GM12873 (cell line): ENCODE data around the gene ZNF8.

Source experiments
- CTCF ChIP-seq: IDR thresholded peaks from 2 replicates; pipeline ENCODE4 v1.5.1; 2012; ENCODE audit warnings: low read depth, mild to moderate bottlenecking, moderate library complexity, low read length, control low read depth; ENCODE audit not compliant: insufficient read depth; ENCODE audit errors: missing control alignments

The ZNF8 gene

GRCh38 chr19:58350001-58350861 is 71.5 kb downstream of the ZNF8 start:
- TF ChIP-seq CTCF = no peak

GRCh38 chr19:58350871-58351557 is 72.3 kb downstream of the ZNF8 start:
- TF ChIP-seq CTCF = no peak

- no peak for TF ChIP-seq CTCF
These were observed 72.8 kb downstream of the ZNF8 start for GRCh38 chr19:58351558-58351878.

- no peak for TF ChIP-seq CTCF
These were observed 73.4 kb downstream of the ZNF8 start for GRCh38 chr19:58351990-58352755.
